BLaER1 (cell line): ENCODE measurements around the gene GSTP1.
"Not testable (repeated sequence)": the region's sequence is repeated elsewhere in the genome, so short reads cannot be mapped to it uniquely, and the experiment has no call there.

Experiments used
- H3K27ac ChIP-seq: shearing (Covaris generic); formaldehyde crosslinking; 2 replicates; pipeline ENCODE4 v1.8.1; 2022
- H3K27me3 ChIP-seq: shearing (Covaris generic); formaldehyde crosslinking; 2 replicates; pipeline ENCODE4 v1.8.1; 2022
- H3K36me3 ChIP-seq: shearing (Covaris generic); formaldehyde crosslinking; 2 replicates; pipeline ENCODE4 v1.8.1; 2022
- H3K4me1 ChIP-seq: shearing (Covaris generic); formaldehyde crosslinking; 2 replicates; pipeline ENCODE4 v1.8.1; 2022
- H3K4me2 ChIP-seq: shearing (Covaris generic); formaldehyde crosslinking; 2 replicates; pipeline ENCODE4 v1.8.1; 2022
- H3K4me3 ChIP-seq: shearing (Covaris generic); formaldehyde crosslinking; 2 replicates; pipeline ENCODE4 v1.8.1; 2022
- H3K9ac ChIP-seq: shearing (Covaris generic); formaldehyde crosslinking; 2 replicates; pipeline ENCODE4 v1.8.1; 2022
- H3K9me3 ChIP-seq: shearing (Covaris generic); formaldehyde crosslinking; 2 replicates; pipeline ENCODE4 v1.8.1; 2022
- H4K20me1 ChIP-seq: shearing (Covaris generic); formaldehyde crosslinking; 2 replicates; pipeline ENCODE4 v1.8.1; 2022
- Cebpa-rat ChIP-seq: shearing (Covaris generic); IDR thresholded peaks from 2 replicates; pipeline ENCODE4 v1.8.1; 2022

Gene GSTP1

GRCh38 chr11:67623795-67624194 is 40.2 kb downstream of the GSTP1 start:
- not testable (repeated sequence) for H4K20me1 ChIP-seq, H3K36me3 ChIP-seq, H3K4me2 ChIP-seq, H3K9me3 ChIP-seq, H3K27ac ChIP-seq, H3K27me3 ChIP-seq, H3K9ac ChIP-seq, H3K4me3 ChIP-seq
- peaks cover 21% of the 10 kb centered on the region for H3K4me1 ChIP-seq

DNA sequence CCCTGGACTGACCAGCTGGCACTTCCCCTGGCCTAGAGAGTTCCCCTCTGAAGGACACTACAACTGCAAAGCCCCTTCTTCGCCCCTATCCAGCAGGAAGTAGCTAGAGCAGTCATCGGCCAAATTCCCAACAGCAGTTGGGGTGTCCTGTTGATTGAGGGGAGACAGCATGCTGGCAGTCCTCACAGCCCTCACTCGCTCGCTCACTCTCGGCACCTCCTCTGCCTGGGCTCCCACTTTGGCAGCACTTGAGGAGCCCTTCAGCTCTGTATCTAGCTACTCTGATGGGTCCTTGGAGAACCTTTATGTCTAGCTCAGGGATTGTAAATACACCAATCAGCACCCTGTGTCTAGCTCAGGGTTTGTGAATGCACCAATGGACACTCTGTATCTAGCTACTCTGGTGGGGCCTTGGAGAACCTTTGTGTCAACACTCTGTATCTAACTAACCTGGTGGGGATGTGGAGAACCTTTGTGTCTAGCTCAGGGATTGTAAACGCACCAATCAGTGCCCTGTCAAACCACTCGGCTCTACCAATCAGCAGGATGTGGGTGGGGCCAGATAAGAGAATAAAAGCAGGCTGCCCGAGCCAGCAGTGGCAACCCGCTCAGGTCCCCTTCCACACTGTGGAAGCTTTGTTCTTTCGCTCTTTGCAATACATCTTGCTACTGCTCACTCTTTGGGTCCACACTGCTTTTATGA is 42.7 kb downstream of the GSTP1 start:
- H3K4me1 ChIP-seq, result peaks cover 38% of the 10 kb centered on the region
- not testable (repeated sequence) for H3K4me3 ChIP-seq, H3K9ac ChIP-seq, H3K27me3 ChIP-seq, H3K36me3 ChIP-seq, H4K20me1 ChIP-seq, H3K9me3 ChIP-seq, H3K27ac ChIP-seq, H3K4me2 ChIP-seq

DNA sequence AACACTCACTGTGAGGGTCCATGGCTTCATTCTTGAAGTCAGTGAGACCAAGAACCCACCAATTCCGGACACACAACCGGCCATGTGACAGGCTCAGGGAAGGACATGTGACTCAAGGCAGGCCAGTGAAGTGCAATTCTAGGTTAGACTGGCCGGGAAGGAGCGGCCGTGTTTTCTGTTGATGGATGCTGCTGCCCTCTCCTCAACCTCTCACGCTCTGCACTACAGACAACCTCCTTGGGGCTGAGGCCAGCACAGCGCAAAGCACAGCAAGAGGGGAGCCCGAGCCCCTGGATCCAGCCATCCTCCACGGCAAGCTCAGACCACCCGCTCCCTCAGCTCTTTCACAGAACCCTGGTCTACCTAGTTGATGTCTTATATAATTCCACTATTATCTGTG is 43.4 kb downstream of the GSTP1 start:
- Histone ChIP-seq H3K4me3 (no peak overlapping the region), H4K20me1 (no peaks in the 10 kb centered on the region), H3K9ac (no peak overlapping the region), H3K4me2 (no peak overlapping the region), H3K27me3 (no peaks in the 10 kb centered on the region), H3K4me1 (peaks cover 45% of the 10 kb centered on the region), H3K27ac (no peak overlapping the region), H3K9me3 (no peaks in the 10 kb centered on the region), H3K36me3 (no peaks in the 10 kb centered on the region)
- TF ChIP-seq Cebpa-rat, result no peak

DNA sequence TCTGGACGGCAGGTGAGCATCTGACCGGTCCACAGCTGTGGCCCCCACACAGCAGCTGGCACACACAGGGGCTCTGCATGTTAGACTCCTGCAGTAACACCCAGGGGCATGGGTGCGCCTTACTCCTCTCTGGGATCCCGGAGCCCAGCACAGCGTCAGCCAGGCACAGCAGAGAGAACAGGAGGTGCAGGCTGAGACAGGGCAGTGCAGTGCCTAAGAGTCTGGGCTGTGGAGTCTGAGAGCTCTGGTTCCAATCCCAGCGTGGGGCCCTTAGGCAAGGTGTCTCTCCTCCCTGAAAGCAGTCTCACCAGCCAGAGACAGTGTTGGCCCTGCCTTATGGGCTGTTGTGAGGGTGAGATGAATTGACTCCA is 43.8 kb downstream of the GSTP1 start:
- no peaks in the 10 kb centered on the region for H4K20me1 ChIP-seq
- no peaks in the 10 kb centered on the region for H3K36me3 ChIP-seq
- TF ChIP-seq Cebpa-rat, result no peak
- peaks cover 50% of the 10 kb centered on the region for H3K4me1 ChIP-seq
- H3K4me2 ChIP-seq, result no peak overlapping the region
- no peak overlapping the region for H3K4me3 ChIP-seq
- no peak overlapping the region for H3K27ac ChIP-seq
- H3K9me3 ChIP-seq, result no peaks in the 10 kb centered on the region
- H3K9ac ChIP-seq, result no peak overlapping the region
- no peaks in the 10 kb centered on the region for H3K27me3 ChIP-seq

GRCh38 chr11:67627812-67628624 is 44.4 kb downstream of the GSTP1 start:
- no peak overlapping the region for H3K4me2 ChIP-seq
- H3K9ac ChIP-seq, result no peak overlapping the region
- H3K27ac ChIP-seq, result peak overlapping the region; percentile 49; the same call in 1 of the 2 replicates
- no peak overlapping the region for H3K4me3 ChIP-seq
- no peaks in the 10 kb centered on the region for H3K27me3 ChIP-seq
- peaks cover 54% of the 10 kb centered on the region for H3K4me1 ChIP-seq
- TF ChIP-seq Cebpa-rat, result no peak
- H3K9me3 ChIP-seq, result no peaks in the 10 kb centered on the region
- no peaks in the 10 kb centered on the region for H3K36me3 ChIP-seq
- H4K20me1 ChIP-seq, result no peaks in the 10 kb centered on the region

GRCh38 chr11:67628710-67629385 is 45.2 kb downstream of the GSTP1 start:
- Histone ChIP-seq H3K9ac (no peak overlapping the region; the same call in 1 of the 2 replicates), H3K4me1 (peaks cover 54% of the 10 kb centered on the region), H3K27me3 (no peaks in the 10 kb centered on the region), H3K27ac (peak overlapping the region; percentile 49; the same call in 1 of the 2 replicates), H3K4me2 (peak overlapping the region; percentile 99), H3K4me3 (peak overlapping the region; percentile 77), H3K36me3 (no peaks in the 10 kb centered on the region), H3K9me3 (no peaks in the 10 kb centered on the region), H4K20me1 (no peaks in the 10 kb centered on the region)
- TF ChIP-seq Cebpa-rat, result no peak

- no peak for TF ChIP-seq Cebpa-rat
- Histone ChIP-seq H3K9ac (peak within 1 kb of the TSS; percentile 82), H4K20me1 (no peaks in the 10 kb centered on the region), H3K4me1 (peaks cover 47% of the 10 kb centered on the region), H3K27me3 (no peaks in the 10 kb centered on the region), H3K9me3 (no peaks in the 10 kb centered on the region), H3K4me3 (peak within 1 kb of the TSS; percentile 77), H3K4me2 (peak within 1 kb of the TSS; percentile 99), H3K36me3 (no peaks in the 10 kb centered on the region), H3K27ac (peak within 1 kb of the TSS; percentile 85)
These were observed 46.0 kb downstream of the GSTP1 start, which contains the start of gene NUDT8 for GRCh38 chr11:67629386-67630227. NUDT8 (minus strand) TSS chr11:67629937; CDS start chr11:67629911, 26 bp downstream.

DNA sequence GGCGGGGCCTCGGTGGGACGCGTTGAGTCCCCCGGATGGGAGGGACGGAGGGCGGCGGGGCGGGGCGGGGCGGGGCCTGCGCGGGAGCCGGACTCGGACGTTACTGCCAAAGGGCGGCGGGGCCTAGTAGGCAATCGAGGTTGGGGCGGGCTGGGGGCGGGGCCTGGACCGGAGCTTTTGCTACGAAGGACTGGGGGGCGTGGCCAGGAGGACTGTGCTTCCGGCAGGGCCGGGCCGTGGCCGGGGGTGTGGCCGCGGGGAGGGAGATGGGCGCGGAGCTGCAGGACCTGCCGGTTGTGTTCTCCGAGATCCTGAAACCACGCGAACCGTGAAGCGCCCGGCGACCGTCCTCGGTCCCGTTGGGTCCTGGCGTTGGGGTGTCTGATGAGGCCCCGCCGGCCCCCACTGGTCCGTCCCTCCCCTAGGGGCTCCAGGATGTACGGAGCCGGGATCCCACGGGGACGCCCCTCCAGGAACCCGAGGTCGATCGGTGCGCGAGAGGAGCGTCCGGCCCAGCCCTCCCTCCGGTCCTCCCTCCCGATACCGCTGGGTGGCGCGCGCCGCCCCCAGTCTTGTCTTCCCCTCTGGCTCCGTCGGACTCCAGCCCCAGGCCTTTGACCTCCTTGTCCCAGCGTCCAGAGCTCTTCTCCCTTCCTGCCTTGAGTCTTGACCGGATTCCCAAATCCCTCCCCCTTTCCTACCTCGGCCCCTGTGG is 46.8 kb downstream of the GSTP1 start:
- no peak for TF ChIP-seq Cebpa-rat
- H3K9ac ChIP-seq, result peak overlapping the region; percentile 78
- peaks cover 40% of the 10 kb centered on the region for H3K4me1 ChIP-seq
- H3K4me2 ChIP-seq, result peak overlapping the region; percentile 88
- H3K27ac ChIP-seq, result peak overlapping the region; percentile 78
- peak overlapping the region; percentile 77 for H3K4me3 ChIP-seq
- no peaks in the 10 kb centered on the region for H3K27me3 ChIP-seq
- no peaks in the 10 kb centered on the region for H3K36me3 ChIP-seq
- H3K9me3 ChIP-seq, result no peaks in the 10 kb centered on the region
- no peaks in the 10 kb centered on the region for H4K20me1 ChIP-seq

DNA sequence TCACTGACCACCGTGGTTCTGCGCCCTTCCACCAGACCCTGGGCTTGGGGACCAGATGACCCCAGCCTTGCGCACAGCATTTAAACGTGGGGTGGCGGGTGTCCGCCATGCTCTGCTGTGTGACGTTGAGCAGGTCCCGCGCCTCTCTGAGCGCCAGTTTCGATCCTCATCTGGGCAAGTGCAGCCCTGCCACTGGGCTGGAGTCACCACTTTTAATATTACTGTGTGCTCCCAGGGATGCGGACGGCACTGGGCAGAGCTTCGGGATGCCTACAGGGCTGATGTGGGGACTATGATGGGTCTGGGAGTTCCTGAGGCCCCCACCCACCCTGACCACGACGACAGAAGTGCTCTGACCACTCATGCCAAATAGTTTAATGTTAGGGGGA is 47.3 kb downstream of the GSTP1 start:
- peak overlapping the region; percentile 88 for H3K4me2 ChIP-seq
- no peaks in the 10 kb centered on the region for H4K20me1 ChIP-seq
- H3K9ac ChIP-seq, result peak overlapping the region; percentile 78
- H3K36me3 ChIP-seq, result no peaks in the 10 kb centered on the region
- peak overlapping the region; percentile 78 for H3K27ac ChIP-seq
- no peak for TF ChIP-seq Cebpa-rat
- H3K27me3 ChIP-seq, result no peaks in the 10 kb centered on the region
- H3K4me3 ChIP-seq, result peak overlapping the region; percentile 77
- H3K9me3 ChIP-seq, result no peaks in the 10 kb centered on the region
- peaks cover 37% of the 10 kb centered on the region for H3K4me1 ChIP-seq
